SK-N-SH treated with all-trans-retinoic acid at 6 μM for 48 hours (cell line): ENCODE measurements around the gene KCNMB3.

Source experiments
- ARNTL ChIP-seq: fragments of 450-650 bp; formaldehyde crosslinking; IDR thresholded peaks from 2 replicates; pipeline ENCODE4 v1.5.0; 2020; ENCODE audit warnings: low read depth, mild to moderate bottlenecking, moderate library complexity, borderline replicate concordance
- CREB5 ChIP-seq: fragments of 250-450 bp; sonication (Bioruptor Pico); IDR thresholded peaks from 2 replicates; pipeline ENCODE4 v1.5.1; 2020; ENCODE audit warnings: low read depth, mild to moderate bottlenecking, moderate library complexity
- ESRRG ChIP-seq: fragments of 250-450 bp; sonication (Bioruptor Pico); IDR thresholded peaks from 2 replicates; pipeline ENCODE4 v1.6.1; 2021; ENCODE audit warnings: mild to moderate bottlenecking
- ISL1 ChIP-seq: fragments of 250-450 bp; sonication (Bioruptor Pico); IDR thresholded peaks from 2 replicates; pipeline ENCODE4 v2.1.2; 2022; ENCODE audit warnings: mild to moderate bottlenecking, moderate library complexity
- OSR1 ChIP-seq: fragments of 250-450 bp; sonication (Bioruptor Pico); IDR thresholded peaks from 2 replicates; pipeline ENCODE4 v1.8.0; 2022; ENCODE audit warnings: moderate library complexity, mild to moderate bottlenecking, inconsistent platforms
- PATZ1 ChIP-seq: fragments of 250-450 bp; sonication (Bioruptor Pico); IDR thresholded peaks from 2 replicates; pipeline ENCODE4 v1.8.0; 2020; ENCODE audit warnings: mild to moderate bottlenecking, moderate library complexity, borderline replicate concordance
- RARB ChIP-seq: fragments of 250-450 bp; sonication (Bioruptor Pico); IDR thresholded peaks from 2 replicates; pipeline ENCODE4 v1.8.0; 2021; ENCODE audit warnings: mild to moderate bottlenecking, moderate library complexity
- SNAI2 ChIP-seq: fragments of 250-450 bp; sonication (Bioruptor Pico); IDR thresholded peaks from 2 replicates; pipeline ENCODE4 v1.5.0; 2020; ENCODE audit warnings: mild to moderate bottlenecking, moderate library complexity
- TOX ChIP-seq: fragments of 250-450 bp; sonication (Bioruptor Pico); IDR thresholded peaks from 2 replicates; pipeline ENCODE4 v1.8.0; 2021; ENCODE audit warnings: mild to moderate bottlenecking, moderate library complexity, borderline replicate concordance
- ZFP3 ChIP-seq: fragments of 250-450 bp; sonication (Bioruptor Pico); IDR thresholded peaks from 2 replicates; pipeline ENCODE4 v1.5.0; 2020; ENCODE audit warnings: mild to moderate bottlenecking, moderate library complexity
- ZFP30 ChIP-seq: fragments of 450-650 bp; formaldehyde crosslinking; IDR thresholded peaks from 2 replicates; pipeline ENCODE4 v1.5.0; 2022; ENCODE audit warnings: mild to moderate bottlenecking, moderate library complexity
- ZNF565 ChIP-seq: fragments of 450-650 bp; formaldehyde crosslinking; conservative IDR thresholded peaks from 2 replicates; pipeline ENCODE4 v1.5.0; 2020; ENCODE audit warnings: low read depth, mild to moderate bottlenecking, moderate library complexity
- ZNF70 ChIP-seq: fragments of 450-650 bp; formaldehyde crosslinking; IDR thresholded peaks from 2 replicates; pipeline ENCODE4 v1.5.0; 2020; ENCODE audit warnings: mild to moderate bottlenecking, moderate library complexity

- TF ChIP-seq ARNTL (no peak), RARB (CRISPR knock-in tag) (no peak), TOX (CRISPR knock-in tag) (no peak), ZNF565 (no peak), ZFP3 (CRISPR knock-in tag) (no peak), SNAI2 (CRISPR knock-in tag) (no peak), ZNF70 (no peak), ESRRG (CRISPR knock-in tag) (no peak), PATZ1 (CRISPR knock-in tag) (no peak), ISL1 (CRISPR knock-in tag) (no peak), OSR1 (no peak), CREB5 (CRISPR knock-in tag) (no peak), ZFP30 (no peak)
Observed at GRCh38 chr3:179263134-179263533, 12.2 kb upstream of the KCNMB3 start.
